ENCODE results near the gene VRTN.

DNA sequence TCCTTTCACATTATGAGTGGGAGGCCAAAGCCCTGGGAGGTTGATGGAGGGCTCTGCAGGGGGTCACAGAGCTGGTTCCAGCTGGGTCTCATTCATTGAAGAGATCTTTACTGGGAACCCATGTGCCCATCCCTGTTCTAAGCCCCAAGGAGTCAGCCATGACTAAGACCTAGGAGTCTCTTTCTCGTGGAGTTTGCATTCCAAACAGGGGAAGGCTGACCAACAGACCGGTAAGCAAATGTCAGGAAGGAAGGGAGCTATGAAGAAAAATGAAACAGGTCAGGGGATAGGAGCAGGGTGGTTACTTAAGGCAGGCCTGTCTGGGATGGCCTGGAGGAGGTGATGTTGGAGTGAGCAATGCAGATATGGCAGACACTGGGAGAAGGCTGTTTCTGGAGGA, 46.3 kb downstream of the VRTN start:
- TF ChIP-seq POLR2A (IDR thresholded peaks at IDR 0.05; ENCODE audit: extremely low read depth, insufficient read length) (no peak), CTCF (IDR thresholded peaks at IDR 0.05; ENCODE audit: low read depth, low read length) (no peak), MYC (IDR thresholded peaks at IDR 0.05; ENCODE audit: low read depth, low read length) (no peak)
- TF ChIP-seq, protein P1, sequence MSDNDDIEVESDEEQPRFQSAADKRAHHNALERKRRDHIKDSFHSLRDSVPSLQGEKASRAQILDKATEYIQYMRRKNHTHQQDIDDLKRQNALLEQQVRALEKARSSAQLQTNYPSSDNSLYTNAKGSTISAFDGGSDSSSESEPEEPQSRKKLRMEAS (IDR thresholded peaks at IDR 0.05; ENCODE audit: low read depth, low read length), result no peak
